Measurements from ENCODE around the gene PDE7B.
"Not testable (repeated sequence)": the region's sequence is repeated elsewhere in the genome, so short reads cannot be mapped to it uniquely, and the experiment has no call there.

PDE7B gene

GRCh38 chr6:136072691-136073090 is 221.2 kb downstream of the PDE7B start:
- no peak for DNase-seq (ENCODE audit: low spot score)

DNA sequence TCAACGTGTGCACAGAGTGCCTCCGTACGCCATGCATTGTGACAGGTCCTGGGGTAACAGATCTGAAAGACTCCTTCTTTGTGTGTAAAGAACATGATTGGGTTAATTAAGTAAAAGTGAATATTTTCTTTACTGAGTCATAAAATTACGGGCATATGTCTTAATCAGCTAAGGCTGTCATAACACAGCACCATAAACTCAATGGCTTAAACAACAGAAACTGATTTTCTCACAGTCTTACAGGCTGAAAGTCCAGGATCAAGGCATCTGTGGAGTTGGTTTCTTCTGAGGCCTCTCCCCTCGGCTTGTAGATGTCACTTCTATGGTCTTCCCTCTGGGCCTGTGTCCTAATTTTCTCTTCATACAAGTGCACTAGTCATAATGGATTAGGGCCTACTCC is 221.7 kb downstream of the PDE7B start:
- DNase-seq (ENCODE audit: low spot score), result no peak

- no peak for DNase-seq (ENCODE audit: low spot score)
Observed at GRCh38 chr6:136076496-136076895, 225.0 kb downstream of the PDE7B start.

- no peak for DNase-seq (ENCODE audit: low spot score)
Observed at GRCh38 chr6:136077834-136078576, 226.5 kb downstream of the PDE7B start.

DNA sequence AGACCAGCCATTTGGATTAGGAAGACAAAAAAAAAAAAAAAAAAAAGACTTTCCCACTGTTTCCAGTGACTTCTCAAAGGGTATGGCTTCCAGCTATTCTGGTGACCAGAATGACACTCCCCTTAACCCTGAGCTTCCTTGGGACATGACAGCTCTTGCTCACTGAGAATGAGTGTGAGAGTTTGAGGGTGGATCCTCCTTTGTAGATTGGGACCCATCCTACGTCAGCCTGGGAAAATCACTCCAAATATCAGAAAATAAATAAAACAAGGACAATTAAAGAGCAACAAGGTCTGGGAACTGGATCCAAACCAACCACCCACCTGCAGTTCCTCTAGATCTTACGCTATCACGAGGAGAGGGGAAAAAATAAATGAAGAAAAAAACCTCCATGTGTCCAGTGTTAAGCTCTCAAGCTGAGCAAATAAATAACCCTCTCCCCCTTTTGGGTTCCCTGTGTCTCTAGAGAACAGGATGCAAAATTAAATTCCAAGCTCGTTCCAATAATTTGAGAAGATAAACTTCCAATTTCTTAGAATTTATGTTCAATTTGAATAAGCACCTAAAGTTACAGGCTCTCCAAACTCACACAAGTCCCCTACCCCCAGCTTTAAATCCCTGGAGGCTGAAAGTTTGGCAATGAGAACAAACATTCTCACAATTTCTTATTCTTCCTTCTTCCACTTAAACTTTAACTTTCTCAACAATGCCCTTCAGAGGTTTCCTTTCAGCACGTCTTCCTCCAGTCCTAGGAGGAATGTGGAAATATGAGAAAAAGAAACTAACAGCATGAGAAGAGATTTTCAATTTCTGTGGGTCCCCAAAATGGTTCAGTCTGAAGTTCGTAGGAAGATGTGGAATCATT is 228.4 kb downstream of the PDE7B start:
- DNase-seq (ENCODE audit: low spot score), result no peak

DNA sequence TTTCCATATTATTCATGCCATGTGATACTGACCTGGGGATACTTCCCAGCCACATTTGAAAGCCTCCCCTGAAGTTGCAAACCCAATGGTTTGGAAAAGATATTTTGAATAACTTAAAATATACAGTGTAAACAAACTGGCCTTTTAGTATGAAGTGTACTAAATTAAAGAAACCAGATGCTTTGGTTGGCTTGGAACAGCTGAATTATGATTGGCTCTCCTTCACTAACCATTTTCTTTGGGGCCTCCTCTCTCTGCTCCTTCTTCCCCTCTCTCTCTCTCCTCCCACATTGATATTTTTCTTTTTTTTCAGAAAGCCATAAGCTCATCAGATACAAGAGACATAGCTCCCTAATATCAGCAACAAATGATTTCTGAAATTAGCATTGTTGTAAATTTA is 232.0 kb downstream of the PDE7B start:
- no peak for DNase-seq (ENCODE audit: low spot score)

- DNase-seq (ENCODE audit: low spot score), result no peak
Observed at GRCh38 chr6:136084403-136084802, 232.9 kb downstream of the PDE7B start.

DNA sequence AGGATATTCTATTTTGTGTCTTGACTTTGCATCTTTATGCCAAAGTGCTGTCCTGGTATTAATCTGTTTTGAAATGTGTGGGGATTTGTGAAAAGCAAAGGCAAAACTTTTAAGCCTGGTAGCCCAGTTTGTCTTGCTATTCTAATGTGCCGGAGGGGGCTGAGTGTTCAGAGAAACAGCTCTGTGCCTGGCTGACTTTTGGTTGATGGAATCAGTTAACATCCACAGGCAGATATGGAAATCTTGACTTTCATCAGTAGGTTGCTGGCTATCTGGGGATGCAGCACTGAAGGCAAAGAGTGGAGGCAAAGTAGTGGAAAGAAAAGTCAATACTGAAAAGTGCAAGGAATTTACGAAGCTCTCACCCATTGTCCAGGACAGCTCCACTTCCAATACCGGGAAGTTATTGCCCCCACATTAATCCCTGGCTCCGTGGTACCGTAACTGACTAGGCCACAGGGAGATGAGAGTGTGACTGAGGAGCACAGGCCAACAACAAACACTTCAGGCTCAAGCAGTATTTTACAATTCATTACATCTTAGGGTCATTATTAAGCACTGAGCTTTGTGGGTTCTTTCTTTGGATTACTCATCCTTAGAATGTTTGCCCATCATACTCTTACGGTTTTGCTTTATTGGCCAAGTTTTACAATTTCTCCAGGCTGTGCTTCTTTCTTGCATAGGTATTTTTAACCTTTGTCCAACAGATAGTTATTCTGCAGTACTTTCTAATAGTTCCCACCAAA is 234.0 kb downstream of the PDE7B start:
- DNase-seq (ENCODE audit: low spot score), result no peak

GRCh38 chr6:136086686-136087085 is 235.2 kb downstream of the PDE7B start:
- DNase-seq (ENCODE audit: low spot score), result no peak

GRCh38 chr6:136087986-136088385 is 236.5 kb downstream of the PDE7B start:
- no peak for DNase-seq (ENCODE audit: low spot score)

DNA sequence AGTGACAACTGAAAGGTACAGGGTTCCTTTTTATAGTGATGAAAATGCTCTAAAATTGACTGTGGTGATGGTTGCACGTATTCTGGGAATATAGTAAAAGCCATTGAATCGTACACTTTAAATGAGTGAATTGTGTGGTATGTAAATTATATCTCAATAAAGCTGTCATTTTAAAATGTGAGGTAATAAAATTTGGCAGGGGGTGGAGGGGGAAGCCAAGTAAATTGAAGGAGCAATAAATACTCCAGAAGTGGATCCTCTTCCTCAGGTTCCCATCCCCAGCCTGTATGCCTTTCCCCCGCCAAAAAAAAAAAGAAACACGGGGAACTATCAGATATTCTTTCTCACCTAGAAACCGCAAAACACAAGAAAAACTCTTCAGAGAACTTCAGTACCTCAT is 237.2 kb downstream of the PDE7B start:
- no peak for DNase-seq (ENCODE audit: low spot score)

DNA sequence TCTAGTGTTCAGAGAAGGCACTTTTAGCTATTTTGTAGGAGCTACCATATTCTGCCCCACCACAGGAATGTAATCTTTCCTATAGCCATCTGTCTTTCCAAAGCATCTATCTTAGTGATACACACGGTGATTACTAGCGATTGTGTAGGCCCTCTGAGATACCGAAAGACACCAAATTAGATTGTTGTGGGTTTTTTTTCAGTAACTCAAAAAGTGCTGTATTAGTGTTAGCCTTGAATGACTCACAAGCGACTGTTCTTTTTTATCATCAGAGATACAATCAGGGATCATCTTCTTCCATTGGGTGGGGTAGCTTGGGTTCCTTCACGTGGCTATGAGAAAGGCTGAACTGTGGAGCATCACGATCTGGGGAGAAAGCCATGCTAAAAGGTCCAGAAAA is 238.4 kb downstream of the PDE7B start:
- no peak for DNase-seq (ENCODE audit: low spot score)

DNA sequence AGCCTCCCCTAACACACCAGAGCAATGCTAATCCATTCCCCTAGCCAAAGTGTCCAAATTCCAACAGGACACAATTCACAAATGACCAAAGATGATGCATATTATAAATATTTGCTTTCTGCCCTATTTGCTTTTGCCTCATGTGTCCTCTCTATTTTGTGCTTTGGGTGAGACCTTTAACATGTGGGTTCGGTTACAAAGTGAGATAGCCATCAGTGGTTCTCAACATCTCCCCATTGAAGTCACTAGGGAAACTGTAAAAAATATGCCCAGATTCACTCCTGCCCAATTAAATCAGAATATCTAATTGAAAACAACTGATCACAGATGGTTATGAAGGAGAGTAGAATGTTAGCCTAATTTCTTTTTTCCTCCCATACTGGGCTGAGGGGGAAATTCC is 239.4 kb downstream of the PDE7B start:
- no peak for DNase-seq (ENCODE audit: low spot score)

DNA sequence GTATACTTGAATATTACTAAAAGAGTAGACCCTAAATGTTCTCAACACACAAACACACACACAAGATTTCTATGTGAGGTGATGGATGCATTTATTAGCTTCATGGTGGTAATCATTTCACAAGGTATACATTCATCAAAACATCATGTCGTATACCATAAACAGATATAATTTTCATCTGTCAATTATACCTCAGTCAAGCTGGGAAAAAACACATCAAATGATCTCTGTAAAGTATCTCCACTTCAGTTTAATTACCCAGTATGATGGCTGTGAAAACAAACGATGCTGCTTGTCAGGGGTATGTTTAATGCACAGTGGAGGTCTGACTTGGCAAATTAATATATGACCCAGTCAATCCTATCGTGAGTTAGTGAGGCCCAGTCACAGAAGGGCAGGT is 241.4 kb downstream of the PDE7B start:
- DNase-seq (ENCODE audit: low spot score), result no peak

DNA sequence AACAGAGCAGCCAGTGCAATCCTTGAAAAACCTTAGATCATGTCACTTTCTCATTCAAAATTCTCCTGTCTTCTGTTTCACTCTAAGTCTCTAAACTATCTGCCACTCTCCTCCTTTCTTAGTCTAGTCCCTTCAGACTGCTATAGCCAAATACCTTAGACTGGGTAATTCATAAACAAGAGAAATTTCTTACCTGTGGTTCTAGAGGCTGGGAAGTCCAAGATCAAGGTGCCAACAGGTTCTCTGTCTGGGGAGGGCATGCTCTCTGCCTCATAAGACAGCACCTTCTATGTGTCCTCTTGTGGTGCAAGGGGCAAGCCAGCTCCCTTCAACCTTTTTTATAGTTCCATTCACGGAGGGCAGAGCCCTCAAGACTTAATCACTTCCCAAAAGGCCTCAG is 242.3 kb downstream of the PDE7B start:
- DNase-seq (ENCODE audit: low spot score), result no peak

GRCh38 chr6:136094812-136095211 is 243.3 kb downstream of the PDE7B start:
- DNase-seq (ENCODE audit: low spot score), result no peak

- no peak for DNase-seq (ENCODE audit: low spot score)
Observed at GRCh38 chr6:136095986-136096385, 244.5 kb downstream of the PDE7B start.

GRCh38 chr6:136102991-136103688 is 251.6 kb downstream of the PDE7B start:
- DNase-seq (ENCODE audit: low spot score), result no peak

DNA sequence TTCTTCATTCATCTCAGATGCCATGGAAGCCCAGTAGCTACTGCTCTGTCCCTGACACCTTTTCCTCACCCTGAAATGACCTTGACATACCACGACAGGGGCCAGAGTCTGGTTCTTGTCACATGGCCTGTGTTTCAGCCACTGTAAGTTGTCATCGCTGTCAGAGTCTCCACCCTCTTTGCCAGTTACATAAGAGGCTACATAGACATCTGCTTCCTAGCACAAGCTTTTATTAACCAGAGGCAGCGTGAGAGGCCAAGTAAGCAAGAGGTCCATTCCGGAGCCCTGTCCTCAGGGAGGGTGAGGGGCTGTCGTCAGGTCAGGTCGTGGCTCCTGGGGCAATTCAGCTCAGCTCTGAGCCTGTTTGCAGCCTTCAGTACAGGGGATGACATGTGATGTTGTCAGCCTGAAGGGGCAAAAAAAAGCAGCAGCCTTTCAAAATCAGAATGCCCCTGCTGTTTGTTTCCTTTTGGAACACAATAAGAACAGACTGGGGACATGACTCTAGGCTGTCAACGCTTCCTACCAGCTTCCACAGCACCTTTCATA is 252.3 kb downstream of the PDE7B start:
- DNase-seq (ENCODE audit: low spot score), result peak; percentile 70

DNA sequence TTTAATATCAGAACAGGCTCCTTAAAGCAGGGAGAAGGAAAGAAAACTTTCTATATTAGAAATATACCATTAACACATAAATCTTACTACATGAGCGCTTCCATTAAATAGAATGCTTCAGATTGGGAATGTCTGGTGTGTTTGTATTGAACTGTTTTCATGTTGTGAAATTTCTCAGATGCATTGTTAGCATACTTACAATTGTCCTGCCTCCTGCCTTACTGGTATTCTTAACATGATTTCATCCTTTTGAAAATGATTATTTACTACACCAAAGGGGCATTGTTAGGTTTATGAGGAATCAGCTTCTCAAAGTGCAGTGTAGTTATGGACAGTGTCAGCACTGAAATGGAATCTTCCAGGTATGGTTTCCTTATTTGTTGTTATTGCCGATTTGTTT is 253.1 kb downstream of the PDE7B start:
- no peak for DNase-seq (ENCODE audit: low spot score)

- not testable (repeated sequence) for DNase-seq (ENCODE audit: low spot score)
Observed at GRCh38 chr6:136105797-136106196, 254.3 kb downstream of the PDE7B start.
